Small intestine (tissue), 7 donors: Measurements from ENCODE around the gene SEPTIN11. TPM values are rescaled to one million over a fixed set of nuclear protein-coding genes. Genes with fewer than 3 reads are reported as not detected.

Source experiments
- DNase-seq, 2 donors: peaks; one replicate each; pipeline versions ENCODE4 v3.0.0 to v3.0.0-alpha.2; 2013
- FAIRE-seq: peaks from 2 replicates; lab custom pipeline; 2012; peaks lifted over from hg19 to GRCh38; lab: Jason Lieb, UNC
- H3K27ac ChIP-seq, 3 donors: one replicate each; pipeline ENCODE4 v1.5.1; 2013; ENCODE audit warnings: low read length in 2 of 3, mild to moderate bottlenecking in 2 of 3, control low read depth in 1 of 3, inconsistent platforms in 1 of 3, low read depth in 1 of 3, moderate library complexity in 1 of 3
- H3K27me3 ChIP-seq, 3 donors: one replicate each; pipeline ENCODE4 v1.6.1; 2013; ENCODE audit warnings: low read length in 3 of 3, inconsistent platforms in 1 of 3; ENCODE audit not compliant: control insufficient read depth in 3 of 3, insufficient read depth in 3 of 3
- H3K36me3 ChIP-seq, 3 donors: one replicate each; pipeline ENCODE4 v1.6.1; 2013; ENCODE audit warnings: low read length in 3 of 3, inconsistent platforms in 1 of 3, low read depth in 1 of 3, mild to moderate bottlenecking in 1 of 3, moderate library complexity in 1 of 3; ENCODE audit not compliant: control insufficient read depth in 3 of 3, insufficient read depth in 2 of 3
- H3K4me1 ChIP-seq, 3 donors: one replicate each; pipeline ENCODE4 v1.6.1; 2013; ENCODE audit warnings: low read length in 2 of 3, inconsistent platforms in 1 of 3, low read depth in 1 of 3, mild to moderate bottlenecking in 1 of 3, moderate library complexity in 1 of 3; ENCODE audit not compliant: control insufficient read depth in 3 of 3, insufficient read depth in 2 of 3
- H3K4me3 ChIP-seq, 3 donors: one replicate each; pipeline ENCODE4 v1.5.1; 2013; ENCODE audit warnings: low read length in 3 of 3, control low read depth in 1 of 3, inconsistent platforms in 1 of 3, low read depth in 1 of 3, mild to moderate bottlenecking in 1 of 3, moderate library complexity in 1 of 3
- H3K9me3 ChIP-seq, 2 donors: one replicate each; pipeline ENCODE4 v1.6.1; 2013; ENCODE audit warnings: low read depth in 1 of 2, low read length in 1 of 2; ENCODE audit not compliant: control insufficient read depth in 2 of 2, insufficient read depth in 1 of 2
- WGBS, 3 donors: extraction: QIAGEN DNeasy Blood & Tissue Kit; methylation state at CpG; one replicate each; pipeline ENCODE4 v1.1.7; 2013; 5-methylcytosine and 5-hydroxymethylcytosine counted together
- polyA plus RNA-seq, 4 donors: library from polyadenylated mRNA; stranded (reverse) in 3 of 4; unstranded in 1 of 4; fragments of 200-250 nt in 3 of 4; fragments of 120-200 nt in 1 of 4; gene quantifications; one replicate each; pipeline versions ENCODE4 v1.2.1 to v1.2.3, GENCODE V29; 2013
- donor health status: healthy with polysubstance abuse.
- donor health status: control.
- donor health status: control.
- donor health status: Bipolar disorder and iron deficiency.
- donor health status: healthy.

The SEPTIN11 gene
- polyA plus RNA-seq, 4 donors: 19.0 to 56.0 (median 27.1) TPM

GRCh38 chr4:76947369-76947768 lies 2.2 kb upstream of the SEPTIN11 start:
- WGBS, 3 donors: 73 to 81% (median 79%) methylated on average over 2 of the region's 2 CpGs
- no peak for FAIRE-seq
- Histone ChIP-seq H3K4me3 (no peak overlapping the region), H3K4me1 (peaks cover 0 to 12% (median 9%) of the 10 kb centered on the region in 3 donors), H3K36me3 (peaks cover 0 to 3% (median 0%) of the 10 kb centered on the region in 3 donors), H3K27ac (no peak overlapping the region), H3K9me3 (no peaks in the 10 kb centered on the region), H3K27me3 (peaks cover 0 to 3% (median 0%) of the 10 kb centered on the region in 3 donors)
- no peak for DNase-seq

DNA sequence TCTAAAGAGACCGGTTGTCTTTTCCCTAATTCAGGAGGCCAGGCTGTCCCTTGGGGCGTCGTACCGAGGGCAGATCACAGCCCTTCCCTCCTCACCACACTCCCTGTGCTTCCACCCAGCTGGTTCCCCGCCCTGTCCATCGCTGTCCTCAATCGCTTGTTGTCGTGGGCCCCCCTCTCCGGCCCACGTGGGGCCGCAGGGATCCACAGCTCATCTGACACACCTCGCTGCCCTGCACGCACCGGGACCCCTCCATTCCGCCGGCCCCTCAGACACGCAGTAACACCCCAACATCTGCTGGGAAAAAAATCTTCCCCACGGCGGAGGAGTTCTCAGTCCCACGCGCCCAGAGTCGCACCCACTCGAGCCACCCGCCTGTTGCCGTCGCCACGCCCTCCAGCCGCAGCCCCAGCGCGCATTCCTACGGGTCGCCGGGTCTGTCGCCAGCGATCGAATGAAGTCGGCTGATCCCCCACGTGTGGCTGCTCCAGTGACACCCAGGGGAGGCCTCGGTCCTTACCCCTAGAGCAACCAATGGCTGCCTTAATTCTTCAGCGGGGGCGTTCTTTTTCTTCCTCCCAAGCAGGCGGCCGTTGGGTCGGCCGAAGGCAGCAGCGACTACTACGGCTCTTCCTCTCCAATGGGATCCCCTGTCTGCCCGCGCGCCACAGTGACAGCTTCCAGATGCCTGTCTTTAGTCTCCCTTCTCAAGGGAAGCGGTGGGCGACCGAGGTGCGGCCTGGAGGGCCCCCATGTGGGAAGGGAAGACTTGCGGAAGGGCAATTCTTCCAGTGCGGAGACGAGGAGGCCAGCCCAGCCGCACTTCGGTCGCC lies 893 bp upstream of the SEPTIN11 start:
- H3K4me1 ChIP-seq: peaks cover 0 to 12% (median 9%) of the 10 kb centered on the region in 3 donors
- peaks cover 0 to 3% (median 0%) of the 10 kb centered on the region in 3 donors for H3K27me3 ChIP-seq
- no peaks in the 10 kb centered on the region for H3K9me3 ChIP-seq
- H3K4me3 ChIP-seq: peak overlapping the region; percentile 56 to 91 (median 90)
- WGBS, 3 donors: 3 to 5% (median 5%) methylated on average over 60 of the region's 60 CpGs
- H3K36me3 ChIP-seq: peaks cover 0 to 3% (median 0%) of the 10 kb centered on the region in 3 donors
- no peak for FAIRE-seq
- peak; percentile 64 to 88 for DNase-seq
- H3K27ac ChIP-seq: peak overlapping the region; percentile 71 to 86 (median 84)

DNA sequence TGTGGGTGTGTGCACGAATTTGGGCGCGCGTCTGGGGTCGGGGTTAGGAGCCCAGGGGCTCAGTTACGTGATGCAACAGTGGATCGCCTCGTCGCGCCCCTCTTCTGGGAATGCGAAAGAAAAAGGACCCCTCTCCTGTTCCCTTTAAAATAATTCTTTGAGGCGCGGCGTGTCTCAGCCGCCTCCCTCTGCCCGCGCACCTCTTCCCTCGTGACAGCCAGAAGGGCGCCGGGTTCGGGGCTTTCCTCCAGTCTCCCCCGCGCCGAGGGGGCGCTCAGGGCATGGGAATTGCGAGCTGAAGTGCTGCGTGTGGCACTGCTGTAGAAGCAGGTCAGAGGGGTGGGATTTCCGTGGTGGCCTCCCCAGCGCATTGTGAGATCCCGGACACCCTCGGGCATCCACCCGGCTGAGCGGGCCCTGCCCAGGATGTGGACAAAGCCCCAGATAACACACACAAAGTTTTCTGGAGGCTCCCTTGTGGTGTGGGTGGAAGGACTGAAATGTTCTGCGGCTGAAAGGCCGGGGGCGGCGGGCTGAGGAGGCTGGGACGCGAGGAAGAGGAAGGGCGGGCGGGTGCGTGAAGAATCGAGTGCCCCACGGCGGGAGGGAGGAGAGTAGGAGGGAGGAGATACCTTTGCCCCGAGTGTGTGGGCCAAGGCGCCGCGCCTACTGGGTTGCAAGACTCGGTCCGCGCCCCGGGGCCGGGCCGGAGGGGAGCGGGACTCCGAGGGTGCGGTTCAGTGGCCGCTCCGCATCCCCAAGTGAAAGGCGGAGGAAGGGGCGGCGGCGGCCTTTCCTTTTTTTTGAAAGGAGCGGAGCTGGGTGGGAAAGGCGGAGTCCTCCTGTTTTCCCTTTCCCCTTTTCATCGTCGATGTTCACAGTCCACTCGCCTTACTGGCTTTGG lies 752 bp downstream of the SEPTIN11 start:
- Histone ChIP-seq H3K36me3 (peaks cover 0 to 3% (median 1%) of the 10 kb centered on the region in 3 donors), H3K27ac (peak overlapping the region; percentile 71 to 85 (median 73)), H3K9me3 (no peaks in the 10 kb centered on the region), H3K4me1 (peaks cover 0 to 12% (median 10%) of the 10 kb centered on the region in 3 donors), H3K27me3 (peaks cover 0 to 3% (median 0%) of the 10 kb centered on the region in 3 donors), H3K4me3 (peak overlapping the region; percentile 56 to 91 (median 90))
- 0 to 1% (median 1%) methylated on average over 55 to 69 of the region's 69 CpGs for WGBS, 3 donors
- FAIRE-seq: no peak
- peak; percentile 83 to 87 for DNase-seq

- Histone ChIP-seq H3K27me3 (peaks cover 0 to 3% (median 0%) of the 10 kb centered on the region in 3 donors), H3K4me1 (peaks cover 0 to 12% (median 11%) of the 10 kb centered on the region in 3 donors), H3K9me3 (no peaks in the 10 kb centered on the region), H3K27ac (peak overlapping the region; percentile 27 to 73 (median 71)), H3K36me3 (peaks cover 0 to 3% (median 1%) of the 10 kb centered on the region in 3 donors), H3K4me3 (peak overlapping the region; percentile 56 to 91 (median 90))
- FAIRE-seq: no peak
- 2 to 6% (median 4%) methylated on average over 23 of the region's 23 CpGs for WGBS, 3 donors
- peak in 1 of 2 donors; percentile 44 for DNase-seq
Measured at GRCh38 chr4:76950956-76951671, 1.6 kb downstream of the SEPTIN11 start.

GRCh38 chr4:76951672-76952010 lies 2.1 kb downstream of the SEPTIN11 start:
- 68 to 85% (median 84%) methylated on average over 5 of the region's 5 CpGs for WGBS, 3 donors
- FAIRE-seq: no peak
- Histone ChIP-seq H3K4me3 (peak overlapping the region in 1 of 3 donors; percentile 56), H3K27me3 (peaks cover 0 to 3% (median 0%) of the 10 kb centered on the region in 3 donors), H3K4me1 (peaks cover 0 to 16% (median 11%) of the 10 kb centered on the region in 3 donors), H3K27ac (no peak overlapping the region), H3K36me3 (peaks cover 0 to 3% (median 1%) of the 10 kb centered on the region in 3 donors), H3K9me3 (no peaks in the 10 kb centered on the region)
- no peak for DNase-seq

DNA sequence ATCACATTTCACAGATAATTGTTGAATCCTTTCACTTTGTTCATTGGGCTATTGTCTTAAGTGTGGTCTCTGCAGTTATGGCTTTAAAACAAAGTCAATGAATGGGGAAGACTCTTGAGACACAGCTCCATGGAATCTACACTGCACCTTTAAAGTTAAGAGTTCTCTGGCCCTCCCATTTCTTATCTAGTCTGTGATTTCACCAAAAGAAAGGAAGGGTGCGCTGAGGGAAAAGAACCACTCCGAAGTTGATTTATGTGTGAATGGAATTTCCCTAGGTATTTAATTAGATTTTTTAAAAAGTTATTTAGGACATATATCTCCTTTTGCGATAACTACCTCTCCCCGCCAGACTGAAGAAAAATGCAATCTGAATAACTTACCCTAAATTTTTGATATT lies 2.5 kb downstream of the SEPTIN11 start:
- Histone ChIP-seq H3K27ac (no peak overlapping the region), H3K4me1 (peaks cover 0 to 20% (median 13%) of the 10 kb centered on the region in 3 donors), H3K4me3 (no peak overlapping the region), H3K36me3 (peaks cover 0 to 3% (median 1%) of the 10 kb centered on the region in 3 donors), H3K9me3 (no peaks in the 10 kb centered on the region), H3K27me3 (peaks cover 0 to 3% (median 0%) of the 10 kb centered on the region in 3 donors)
- 75 to 80% (median 76%) methylated on average over 4 of the region's 4 CpGs for WGBS, 3 donors
- FAIRE-seq: no peak
- DNase-seq: no peak

DNA sequence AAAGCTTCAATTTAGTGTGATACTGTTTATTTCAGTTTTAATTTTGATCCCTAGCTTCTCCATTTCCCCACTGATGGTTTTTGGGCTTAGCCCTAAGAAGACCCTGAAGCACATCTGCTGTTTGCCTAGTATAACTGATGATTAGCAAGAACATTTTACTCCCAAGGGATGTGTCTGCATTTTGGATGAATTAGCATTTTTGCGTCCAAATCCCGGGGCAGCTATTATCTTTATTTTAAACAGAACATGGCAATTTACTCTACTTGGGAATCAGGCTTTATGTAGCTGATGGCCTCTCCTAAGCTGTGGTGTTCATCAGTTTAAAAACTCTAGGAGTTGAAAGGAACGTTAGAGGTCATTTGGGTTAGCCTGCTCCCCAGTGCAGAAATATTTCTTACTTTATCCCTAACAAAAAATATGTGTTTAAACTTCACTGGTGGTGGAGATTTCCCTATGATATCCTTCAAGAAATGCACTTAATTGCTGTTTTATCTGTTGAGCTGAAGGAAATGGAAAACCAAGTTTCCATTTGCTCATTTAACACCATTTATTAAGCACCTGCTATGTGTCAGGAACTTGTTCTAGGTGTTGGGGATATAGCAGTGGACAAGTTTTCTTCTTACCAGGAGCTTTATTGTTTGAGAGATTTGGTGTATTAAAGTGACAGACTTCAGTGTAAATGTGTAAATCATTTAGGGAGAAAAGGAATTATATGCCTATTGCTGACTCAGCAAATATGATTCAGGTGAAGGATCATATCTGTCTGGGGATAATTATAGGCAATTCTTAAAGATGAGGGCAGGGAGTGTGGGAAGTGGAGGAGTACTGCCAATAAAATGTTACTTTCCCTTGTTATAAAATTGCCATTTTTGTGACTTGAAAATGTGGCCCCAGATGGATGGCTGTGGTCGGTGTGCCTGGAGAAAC lies 3.4 kb downstream of the SEPTIN11 start:
- H3K4me1 ChIP-seq: peaks cover 0 to 26% (median 16%) of the 10 kb centered on the region in 3 donors
- 76 to 93% (median 93%) methylated on average over 4 of the region's 4 CpGs for WGBS, 3 donors
- no peak for DNase-seq
- no peaks in the 10 kb centered on the region for H3K9me3 ChIP-seq
- H3K4me3 ChIP-seq: no peak overlapping the region
- H3K27ac ChIP-seq: no peak overlapping the region
- peaks cover 0 to 3% (median 1%) of the 10 kb centered on the region in 3 donors for H3K36me3 ChIP-seq
- peaks cover 0 to 3% (median 0%) of the 10 kb centered on the region in 3 donors for H3K27me3 ChIP-seq
- FAIRE-seq: no peak
